GM08714 (cell line): ENCODE data around the gene HINFP.
"Not testable (repeated sequence)": the region's sequence is repeated elsewhere in the genome, so short reads cannot be mapped to it uniquely, and the experiment has no call there.

Experiments
- H3K4me3 ChIP-seq: fragments of 200-500 bp; sonication (Bioruptor generic); 2 replicates; pipeline ENCODE4 v1.5.1; 2014; ENCODE audit warnings: mild to moderate bottlenecking, low read length, inconsistent platforms
- ZNF274 ChIP-seq: IDR thresholded peaks from 2 replicates; pipeline ENCODE4 v1.6.1; 2012; ENCODE audit warnings: mild to moderate bottlenecking, low read depth, low read length

Gene HINFP

DNA sequence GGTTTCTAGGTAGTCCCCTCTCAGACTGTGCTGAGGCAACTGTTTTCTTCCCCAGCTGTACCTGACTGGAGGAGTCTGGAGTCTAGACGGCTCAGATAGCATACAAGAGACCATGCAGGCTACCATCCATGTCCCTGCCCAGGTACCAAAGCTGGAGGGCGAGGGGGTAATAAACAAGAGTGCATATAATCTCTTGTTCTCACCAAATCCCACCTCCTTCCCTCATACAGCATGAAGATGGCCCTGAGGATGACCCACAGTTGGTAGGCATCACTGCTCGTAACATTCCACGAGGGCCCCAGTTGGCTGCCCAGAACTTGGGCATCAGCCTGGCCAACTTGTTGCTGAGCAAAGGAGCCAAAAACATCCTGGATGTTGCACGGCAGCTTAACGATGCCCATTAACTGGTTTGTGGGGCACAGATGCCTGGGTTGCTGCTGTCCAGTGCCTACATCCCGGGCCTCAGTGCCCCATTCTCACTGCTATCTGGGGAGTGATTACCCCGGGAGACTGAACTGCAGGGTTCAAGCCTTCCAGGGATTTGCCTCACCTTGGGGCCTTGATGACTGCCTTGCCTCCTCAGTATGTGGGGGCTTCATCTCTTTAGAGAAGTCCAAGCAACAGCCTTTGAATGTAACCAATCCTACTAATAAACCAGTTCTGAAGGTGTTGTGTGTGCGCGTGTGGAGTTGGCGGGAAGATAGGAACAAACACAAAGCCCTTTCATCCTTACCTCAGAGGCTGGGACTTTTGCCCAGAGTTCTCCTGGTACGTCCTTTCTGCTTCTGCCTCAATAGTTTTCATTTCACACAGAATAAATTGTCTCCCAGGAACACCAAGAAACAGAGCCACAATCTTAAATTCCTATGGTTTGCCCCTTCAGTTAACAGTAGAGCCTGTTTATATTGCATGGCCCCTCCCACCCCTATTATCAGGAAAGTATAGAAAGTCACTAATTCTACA lies 28.2 kb upstream of the HINFP start:
- H3K4me3 ChIP-seq, result peak overlapping the region; percentile 91
- no peak for TF ChIP-seq ZNF274

GRCh38 chr11:119093942-119094815 lies 27.2 kb upstream of the HINFP start:
- TF ChIP-seq ZNF274, result no peak
- peak overlapping the region; percentile 91 for H3K4me3 ChIP-seq

DNA sequence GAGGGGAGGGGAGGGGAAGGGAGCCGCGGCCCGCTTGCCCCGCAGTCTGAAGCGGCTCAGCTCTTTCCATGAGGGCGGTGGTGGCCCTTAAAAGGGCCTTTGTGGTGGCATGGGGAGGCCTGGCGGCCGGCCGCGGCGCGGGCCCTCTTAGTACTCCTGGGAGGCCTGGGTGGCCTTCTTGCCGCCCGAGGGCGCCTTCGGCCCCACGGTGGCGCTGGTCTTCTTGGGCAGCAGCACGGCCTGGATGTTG lies 26.6 kb upstream of the HINFP start:
- TF ChIP-seq ZNF274, result no peak
- peak overlapping the region; percentile 91 for H3K4me3 ChIP-seq

DNA sequence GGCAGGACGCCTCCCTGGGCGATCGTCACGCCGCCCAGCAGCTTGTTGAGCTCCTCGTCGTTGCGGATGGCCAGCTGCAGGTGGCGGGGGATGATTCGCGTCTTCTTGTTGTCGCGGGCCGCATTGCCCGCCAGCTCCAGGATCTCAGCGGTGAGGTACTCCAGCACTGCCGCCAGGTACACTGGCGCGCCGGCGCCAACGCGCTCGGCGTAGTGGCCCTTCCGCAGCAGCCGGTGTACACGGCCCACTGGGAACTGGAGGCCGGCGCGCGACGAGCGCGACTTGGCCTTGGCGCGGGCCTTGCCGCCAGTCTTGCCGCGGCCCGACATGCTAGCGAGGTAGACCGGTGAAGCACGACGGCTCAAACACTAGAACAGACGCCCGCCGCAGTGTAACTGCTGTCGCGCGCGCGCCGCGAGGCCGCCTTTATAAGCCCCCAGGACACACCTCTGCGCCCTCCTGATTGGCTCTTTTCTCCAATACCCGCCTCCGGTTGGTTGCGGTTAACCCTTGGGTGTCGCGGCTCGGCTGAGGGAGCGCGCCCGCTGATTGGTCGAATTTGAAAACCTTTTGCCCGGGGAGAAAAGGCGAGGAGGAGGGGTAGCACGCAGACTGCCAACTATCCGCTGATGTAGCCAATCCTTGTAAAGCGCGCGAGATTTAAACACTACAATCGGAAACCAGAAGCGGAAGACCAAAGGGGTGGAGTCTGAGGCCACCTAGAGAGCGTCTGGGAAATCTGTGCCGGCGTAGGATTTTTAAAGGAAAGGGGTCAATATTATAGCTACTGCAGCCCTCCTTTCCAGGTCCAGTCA lies 26.1 kb upstream of the HINFP start:
- no peak for TF ChIP-seq ZNF274
- peak overlapping the region; percentile 91 for H3K4me3 ChIP-seq

DNA sequence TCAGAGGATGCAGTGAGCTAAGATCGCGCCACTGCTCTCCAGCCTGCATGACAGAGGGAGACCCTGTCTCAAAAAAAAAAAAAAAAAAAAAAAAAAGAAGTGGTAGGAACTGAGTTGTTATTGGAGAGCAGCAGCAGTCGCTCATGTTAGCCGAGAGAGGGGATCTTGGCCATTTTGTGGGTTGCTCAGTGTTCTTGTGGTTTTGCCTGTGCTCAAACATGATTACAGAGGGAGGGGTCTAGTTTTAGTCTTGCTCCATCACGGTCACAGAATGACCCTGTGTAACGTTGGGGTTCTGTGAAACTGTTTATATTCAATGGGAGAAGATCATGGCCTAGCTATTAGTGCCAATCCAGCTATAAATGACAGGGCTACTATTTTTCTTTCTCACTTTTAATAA lies 21.7 kb upstream of the HINFP start:
- no peak for TF ChIP-seq ZNF274
- no peak overlapping the region for H3K4me3 ChIP-seq

- no peak for TF ChIP-seq ZNF274
- peak overlapping the region; percentile 70 for H3K4me3 ChIP-seq
Observed at GRCh38 chr11:119100246-119100970, 21.0 kb upstream of the HINFP start.

GRCh38 chr11:119100994-119101758 lies 20.2 kb upstream of the HINFP start:
- TF ChIP-seq ZNF274, result no peak
- peak overlapping the region; percentile 70 for H3K4me3 ChIP-seq

DNA sequence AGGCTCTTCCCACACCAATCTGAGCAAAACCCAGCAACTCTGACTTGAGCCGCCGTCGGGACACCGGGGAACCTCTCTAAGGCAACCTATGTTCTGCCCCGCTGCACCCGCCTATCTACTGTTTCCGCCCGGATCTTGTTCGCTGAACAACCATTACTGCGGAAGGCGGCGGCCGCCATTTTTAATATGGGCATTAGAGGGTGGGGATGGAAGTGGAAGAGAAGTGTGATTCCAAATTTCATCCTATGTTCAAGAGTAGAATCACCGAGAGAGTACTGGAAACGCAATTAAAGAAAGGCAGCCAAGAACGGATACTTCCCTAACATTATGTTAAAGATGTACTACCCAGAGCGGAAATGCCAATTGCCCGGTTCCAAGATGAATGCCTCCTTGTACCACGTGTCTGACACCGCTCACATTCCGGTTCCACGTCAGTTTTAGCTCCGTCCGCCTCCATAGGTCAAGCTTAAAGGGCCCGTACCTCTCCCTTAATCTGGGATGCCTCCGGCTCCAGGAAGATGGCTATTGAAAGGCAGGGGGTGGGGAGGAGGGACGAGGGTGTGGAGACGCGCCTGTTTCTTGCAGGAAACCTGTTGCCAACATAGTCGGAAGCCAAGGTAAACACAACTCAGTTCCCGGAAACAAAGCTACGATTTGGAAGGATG lies 19.5 kb upstream of the HINFP start, which contains the start of gene DPAGT1:
DPAGT1 (minus strand) TSS at position 95 of the 665 bp plus-strand sequence. CDS start 198 bp downstream, outside the sequence.
- peak within 1 kb of the TSS; percentile 70 for H3K4me3 ChIP-seq
- TF ChIP-seq ZNF274, result no peak

DNA sequence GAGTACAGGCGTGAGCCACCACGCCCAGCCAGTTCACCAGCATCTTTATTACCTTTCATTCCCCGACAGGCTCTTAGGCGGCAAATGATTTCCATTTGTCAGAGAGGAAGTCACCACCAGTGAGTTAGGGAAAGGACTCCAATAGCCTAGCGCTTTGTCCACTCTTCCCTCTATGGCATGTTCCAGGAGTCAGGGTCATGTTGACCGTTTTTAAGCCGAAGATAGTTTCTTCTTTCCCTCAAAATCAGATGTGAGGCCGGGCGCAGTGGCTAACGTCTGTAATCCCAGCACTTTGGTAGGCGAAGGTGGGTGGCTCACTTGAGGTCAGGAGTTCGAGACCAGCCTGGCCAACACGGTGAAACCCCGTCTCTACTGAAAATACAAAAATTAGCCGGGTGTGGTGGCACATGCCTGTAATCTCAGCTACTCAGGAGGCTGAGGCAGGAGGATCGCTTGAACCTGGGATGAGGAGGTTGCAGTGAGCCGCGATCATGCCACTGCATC lies 18.2 kb upstream of the HINFP start:
- H3K4me3 ChIP-seq, result not testable (repeated sequence)

GRCh38 chr11:119103793-119104192 lies 17.6 kb upstream of the HINFP start:
- TF ChIP-seq ZNF274, result no peak
- no peak overlapping the region for H3K4me3 ChIP-seq

DNA sequence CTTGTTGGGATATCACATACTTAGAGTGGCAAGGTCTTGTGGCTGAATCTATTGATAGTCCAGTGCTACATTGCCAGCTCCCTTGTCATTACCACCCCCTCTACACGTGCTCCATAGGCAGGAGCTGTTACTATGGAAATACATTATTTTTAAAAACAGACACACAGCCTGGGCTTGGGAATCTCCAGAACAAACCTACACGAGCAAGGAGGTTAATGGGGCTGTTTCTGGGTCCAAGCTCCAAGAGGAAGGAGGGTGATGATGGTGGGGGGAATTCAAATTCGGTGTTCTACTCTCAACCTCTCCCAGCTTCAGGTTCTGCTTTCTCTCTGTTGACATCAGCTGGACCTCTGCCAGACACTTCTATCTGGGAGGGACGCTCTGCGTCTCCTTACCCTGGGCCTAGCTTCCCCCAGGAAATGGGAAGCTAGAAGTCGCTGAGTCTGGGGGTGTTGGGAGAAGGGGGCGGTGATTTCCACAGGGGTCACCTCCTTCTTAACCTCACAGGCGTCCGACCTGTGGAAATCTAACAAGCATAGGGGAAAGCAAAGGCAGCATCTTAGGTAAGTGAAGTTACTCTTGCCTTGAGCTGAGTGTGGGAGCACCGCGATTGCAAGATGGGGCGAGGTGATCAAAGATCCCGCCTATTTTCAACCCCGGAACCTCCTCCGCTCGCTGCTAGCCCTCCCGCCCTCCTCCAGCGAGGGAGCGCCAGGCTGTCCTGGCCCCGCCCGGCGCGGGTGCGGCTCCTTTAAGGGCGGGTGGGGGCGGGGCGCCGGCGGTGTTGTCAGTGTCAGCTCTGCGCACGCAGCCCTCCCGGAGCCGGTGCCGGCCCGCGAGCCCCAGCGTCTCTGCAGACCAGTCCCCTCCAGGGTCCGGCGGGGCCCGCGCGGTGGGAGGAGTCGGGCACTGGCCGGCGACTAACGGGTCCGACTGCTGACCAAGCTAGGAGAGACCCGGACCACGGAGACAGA lies 14.5 kb upstream of the HINFP start, which contains the start of gene C2CD2L:
C2CD2L (plus strand) TSS at position 781 of the 974 bp plus-strand sequence. CDS start 398 bp downstream, outside the sequence.
- no peak for TF ChIP-seq ZNF274
- H3K4me3 ChIP-seq, result peak within 1 kb of the TSS; percentile 76
